ENCODE results near the gene SRRM4. TPM values are rescaled to one million over a fixed set of nuclear protein-coding genes. Genes with fewer than 3 reads are reported as not detected.

Gene SRRM4
- polyA plus RNA-seq, 1 donor (not counting 4 experiments of a cell fraction or from before 2014, with no cell fraction given) = not detected

DNA sequence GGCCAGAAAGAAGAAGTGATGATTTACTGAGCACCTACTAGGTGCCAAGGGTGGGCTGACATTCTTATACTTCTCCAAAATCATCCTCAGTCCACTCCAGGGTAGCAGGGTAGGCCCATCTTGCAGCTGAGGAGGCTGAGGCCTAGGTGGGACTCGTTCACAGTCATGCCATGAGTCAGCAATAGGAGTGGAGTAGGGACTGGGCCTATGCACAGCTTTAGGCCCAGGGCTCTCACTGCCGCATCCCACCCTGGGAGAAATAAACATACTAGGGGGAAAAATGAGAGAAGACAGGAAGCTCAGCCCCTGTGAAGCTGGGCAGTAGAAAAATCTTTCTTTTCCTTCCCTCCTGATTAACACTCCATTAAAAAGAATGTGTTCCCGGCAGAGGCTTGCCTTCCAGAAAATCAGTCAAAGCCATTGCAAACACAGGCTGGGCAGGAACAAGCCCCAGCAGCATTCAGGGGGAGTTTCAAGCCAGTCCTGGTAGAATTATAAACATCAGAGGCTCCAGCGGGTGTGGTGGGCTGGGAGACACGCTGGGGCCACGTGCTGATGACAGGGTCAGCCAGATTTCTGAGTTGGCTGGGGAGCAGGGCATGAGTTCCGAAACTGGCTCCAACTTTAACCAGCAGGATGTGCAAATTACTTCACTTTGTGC lies 199.2 kb downstream of the SRRM4 start:
- Histone ChIP-seq H3K4me2 (ENCODE audit: control insufficient read depth, extremely low read depth, insufficient read depth, low read depth, low read length) (no peak overlapping the region), H2AFZ (ENCODE audit: control insufficient read depth, low read length) (peak overlapping the region; percentile 50), H3K27ac (ENCODE audit: control insufficient read depth, insufficient read depth, low read length) (no peak overlapping the region), H4K20me1 (ENCODE audit: control insufficient read depth, extremely low read depth, insufficient read depth, low read length) (no peaks in the 10 kb centered on the region), H3K9ac (ENCODE audit: control insufficient read depth, extremely low read depth, insufficient read depth, low read length) (peak overlapping the region; percentile 24), H3K4me3 (ENCODE audit: control insufficient read depth in 2 of 3, extremely low read depth in 1 of 3, insufficient read depth in 2 of 3, low read depth in 1 of 3, low read length in 3 of 3) (peak overlapping the region in 1 of 3 experiments; percentile 25), H3K4me1 (ENCODE audit: control insufficient read depth, extremely low read depth, insufficient read depth, low read length) (peaks cover 28% of the 10 kb centered on the region), H3K9me1 (ENCODE audit: control insufficient read depth, extremely low read depth, insufficient read depth, low read length) (no peaks in the 10 kb centered on the region), H3K9me3 (ENCODE audit: control insufficient read depth, low read depth, low read length) (no peaks in the 10 kb centered on the region), H3K27me3 (ENCODE audit: control insufficient read depth, extremely low read depth, insufficient read depth, low read length) (no peaks in the 10 kb centered on the region), H3K79me2 (ENCODE audit: control insufficient read depth, insufficient read depth, low read length) (no peaks in the 10 kb centered on the region), H3K36me3 (ENCODE audit: control insufficient read depth in 2 of 2, extremely low read depth in 1 of 2, insufficient read depth in 2 of 2, low read length in 2 of 2) (no peaks in the 10 kb centered on the region)
- no peak for DNase-seq (ENCODE audit: low read depth, low spot score)
- dilution Hi-C loops (cut with MboI; ENCODE audit: extremely low pct_ligation_motif_present, low sequenced_read_pairs) = no loop called here
- TF ChIP-seq, protein P1, sequence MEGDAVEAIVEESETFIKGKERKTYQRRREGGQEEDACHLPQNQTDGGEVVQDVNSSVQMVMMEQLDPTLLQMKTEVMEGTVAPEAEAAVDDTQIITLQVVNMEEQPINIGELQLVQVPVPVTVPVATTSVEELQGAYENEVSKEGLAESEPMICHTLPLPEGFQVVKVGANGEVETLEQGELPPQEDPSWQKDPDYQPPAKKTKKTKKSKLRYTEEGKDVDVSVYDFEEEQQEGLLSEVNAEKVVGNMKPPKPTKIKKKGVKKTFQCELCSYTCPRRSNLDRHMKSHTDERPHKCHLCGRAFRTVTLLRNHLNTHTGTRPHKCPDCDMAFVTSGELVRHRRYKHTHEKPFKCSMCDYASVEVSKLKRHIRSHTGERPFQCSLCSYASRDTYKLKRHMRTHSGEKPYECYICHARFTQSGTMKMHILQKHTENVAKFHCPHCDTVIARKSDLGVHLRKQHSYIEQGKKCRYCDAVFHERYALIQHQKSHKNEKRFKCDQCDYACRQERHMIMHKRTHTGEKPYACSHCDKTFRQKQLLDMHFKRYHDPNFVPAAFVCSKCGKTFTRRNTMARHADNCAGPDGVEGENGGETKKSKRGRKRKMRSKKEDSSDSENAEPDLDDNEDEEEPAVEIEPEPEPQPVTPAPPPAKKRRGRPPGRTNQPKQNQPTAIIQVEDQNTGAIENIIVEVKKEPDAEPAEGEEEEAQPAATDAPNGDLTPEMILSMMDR (optimal IDR thresholded peaks at IDR 0.05 in 1 of 3, IDR thresholded peaks at IDR 0.05 in 1 of 3, conservative IDR thresholded peaks at IDR 0.05 in 1 of 3; ENCODE audit: extremely low read depth in 1 of 3, insufficient read depth in 2 of 3, low read length in 3 of 3) = no peak
- no peak for TF ChIP-seq EZH2 (IDR thresholded peaks at IDR 0.05; ENCODE audit: low read length)
- no peak for FAIRE-seq

- H3K4me1 ChIP-seq (ENCODE audit: control insufficient read depth, extremely low read depth, insufficient read depth, low read length) = peaks cover 28% of the 10 kb centered on the region
Observed at GRCh38 chr12:119181202-119181601, 199.9 kb downstream of the SRRM4 start.

More at GRCh38 chr12:119181202-119181601, 199.9 kb downstream of the SRRM4 start:
- no peak for DNase-seq (ENCODE audit: low read depth, low spot score)
- no peak overlapping the region for H2AFZ ChIP-seq (ENCODE audit: control insufficient read depth, low read length)
- no peaks in the 10 kb centered on the region for H3K36me3 ChIP-seq (ENCODE audit: control insufficient read depth in 2 of 2, extremely low read depth in 1 of 2, insufficient read depth in 2 of 2, low read length in 2 of 2)
- no peak overlapping the region for H3K4me3 ChIP-seq (ENCODE audit: control insufficient read depth in 2 of 3, extremely low read depth in 1 of 3, insufficient read depth in 2 of 3, low read depth in 1 of 3, low read length in 3 of 3)
- H3K27me3 ChIP-seq (ENCODE audit: control insufficient read depth, extremely low read depth, insufficient read depth, low read length) = no peaks in the 10 kb centered on the region
- no peaks in the 10 kb centered on the region for H3K9me3 ChIP-seq (ENCODE audit: control insufficient read depth, low read depth, low read length)
- H3K27ac ChIP-seq (ENCODE audit: control insufficient read depth, insufficient read depth, low read length) = no peak overlapping the region
- H3K9me1 ChIP-seq (ENCODE audit: control insufficient read depth, extremely low read depth, insufficient read depth, low read length) = no peaks in the 10 kb centered on the region
- dilution Hi-C loops (cut with MboI; ENCODE audit: extremely low pct_ligation_motif_present, low sequenced_read_pairs) = no loop called here
- TF ChIP-seq, protein P1 (optimal IDR thresholded peaks at IDR 0.05 in 1 of 3, IDR thresholded peaks at IDR 0.05 in 1 of 3, conservative IDR thresholded peaks at IDR 0.05 in 1 of 3; ENCODE audit: extremely low read depth in 1 of 3, insufficient read depth in 2 of 3, low read length in 3 of 3) = no peak
- no peak for TF ChIP-seq EZH2 (IDR thresholded peaks at IDR 0.05; ENCODE audit: low read length)
- no peak overlapping the region for H3K4me2 ChIP-seq (ENCODE audit: control insufficient read depth, extremely low read depth, insufficient read depth, low read depth, low read length)
- no peak overlapping the region for H3K9ac ChIP-seq (ENCODE audit: control insufficient read depth, extremely low read depth, insufficient read depth, low read length)
- no peaks in the 10 kb centered on the region for H3K79me2 ChIP-seq (ENCODE audit: control insufficient read depth, insufficient read depth, low read length)
- FAIRE-seq = no peak
- H4K20me1 ChIP-seq (ENCODE audit: control insufficient read depth, extremely low read depth, insufficient read depth, low read length) = no peaks in the 10 kb centered on the region

Data from keratinocyte (primary cell).